Muscle of back (tissue), 11 donors: Measurements from ENCODE around the gene MRLN. TPM values are rescaled to one million over a fixed set of nuclear protein-coding genes. Genes with fewer than 3 reads are reported as not detected.
A peak's percentile ranks its signal among the peaks of the same experiment; 100 is the strongest.

Experiments
- DNase-seq, 3 donors: peaks; one replicate each; pipeline versions ENCODE4 v3.0.0 to v3.0.0-alpha.2; 2013
- polyA plus RNA-seq, 10 donors: library from polyadenylated mRNA; unstranded; fragments of 120-200 nt; gene quantifications; one replicate each; pipeline ENCODE4 v1.2.1, GENCODE V29; 2013; ENCODE audit not compliant: insufficient read length in 10 of 10

Gene MRLN
- polyA plus RNA-seq, 10 donors: 101 to 217 (median 173) TPM

DNA sequence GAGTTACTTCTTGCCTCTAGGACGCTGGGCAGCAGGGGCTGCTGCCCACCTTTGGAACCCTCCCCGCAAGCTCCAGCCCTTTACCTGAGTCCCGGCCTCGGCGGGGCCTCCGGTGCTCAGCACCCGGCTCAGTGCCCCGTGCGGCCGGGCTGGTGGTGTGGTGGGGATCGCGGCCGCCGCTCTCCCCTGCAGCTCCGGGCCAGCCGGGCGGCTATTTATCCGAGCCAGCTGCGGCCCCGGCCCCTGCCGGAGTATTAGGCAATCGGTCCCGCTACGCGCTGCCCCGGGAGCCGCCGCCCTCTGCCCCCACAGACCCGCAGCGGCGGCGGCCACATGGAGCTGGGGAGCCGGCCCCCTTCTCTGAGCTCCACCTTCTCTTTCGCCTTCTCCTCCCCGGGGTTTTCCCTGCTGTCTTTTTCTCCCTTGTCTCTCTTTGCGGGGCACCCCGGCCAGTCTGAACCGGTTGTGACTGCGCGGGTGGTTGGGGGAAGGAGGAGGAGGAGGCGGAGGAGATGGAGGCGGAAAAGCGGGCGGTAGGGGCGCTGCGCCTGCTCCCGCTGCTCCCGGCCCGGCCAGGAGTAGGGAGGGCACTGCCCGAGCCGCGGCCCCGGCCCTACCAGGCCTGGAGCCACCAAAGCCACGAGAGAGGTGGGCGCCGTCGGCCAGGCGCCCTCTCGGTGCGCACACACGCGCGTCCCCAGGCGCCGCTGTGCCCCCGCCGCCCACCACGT is 43.7 kb downstream of the MRLN start, which contains the start of gene SLC16A9:
Gene SLC16A9 (minus strand): TSS at position 456 of the 731 bp plus-strand sequence. CDS start 25,559 bp downstream, outside the sequence.
- peak; percentile 66 to 90 (median 69) for DNase-seq

DNA sequence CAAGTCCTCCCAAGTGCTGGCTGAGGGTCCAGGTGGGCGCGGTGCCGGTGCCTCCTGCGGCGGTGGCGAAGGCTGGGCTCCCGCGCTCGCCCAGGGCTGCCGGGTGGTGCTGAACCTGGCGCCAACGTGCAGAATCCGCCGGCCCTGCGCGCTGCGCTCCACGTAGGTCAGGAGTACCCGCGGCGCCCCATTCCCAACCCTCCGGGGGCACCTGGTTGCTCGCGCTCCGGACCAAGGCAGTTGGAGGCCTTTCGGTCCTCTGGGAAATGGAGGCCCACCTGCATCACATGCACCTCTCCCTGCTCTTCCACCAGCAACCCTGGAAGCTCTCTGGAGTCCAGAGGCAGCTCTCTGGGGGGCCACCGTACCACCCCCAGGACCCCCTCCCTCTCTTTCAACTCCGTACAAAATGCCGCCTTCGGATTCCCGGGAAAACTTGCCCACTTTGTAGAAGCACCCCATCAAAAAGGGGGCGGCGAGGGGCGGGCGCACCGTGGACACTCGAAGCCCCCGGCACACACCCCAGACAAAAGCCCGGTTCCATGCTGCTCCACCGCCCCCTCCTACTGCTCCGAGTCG is 44.4 kb downstream of the MRLN start:
- DNase-seq: peak in 1 of 3 donors; percentile 42

GRCh38 chr10:59706851-59707797 is 46.1 kb downstream of the MRLN start:
- DNase-seq: no peak

GRCh38 chr10:59705931-59706330 is 47.3 kb downstream of the MRLN start:
- no peak for DNase-seq

- no peak for DNase-seq
These were observed 48.6 kb downstream of the MRLN start for GRCh38 chr10:59704630-59705029.

- no peak for DNase-seq
These were observed 50.9 kb downstream of the MRLN start for GRCh38 chr10:59702347-59702746.

DNA sequence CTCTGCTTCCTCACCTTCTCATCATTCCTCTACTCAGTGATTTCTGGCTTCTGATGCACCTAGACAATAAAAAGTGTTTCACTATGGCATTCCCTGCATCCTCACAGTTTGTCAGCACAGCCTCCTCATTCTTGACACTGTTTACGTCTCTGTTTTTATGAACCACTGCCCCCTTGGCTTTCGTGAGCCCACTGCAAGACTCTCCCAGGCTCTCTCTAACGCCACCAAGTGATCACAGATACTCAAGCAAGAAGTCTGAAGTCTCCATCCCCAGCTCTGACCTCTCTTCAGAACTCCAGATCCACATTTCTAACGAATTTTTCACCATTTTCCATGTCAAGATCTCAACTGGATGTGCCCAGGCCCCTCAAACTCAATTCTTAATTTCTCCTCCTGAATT is 52.5 kb downstream of the MRLN start:
- DNase-seq: no peak

GRCh38 chr10:59698326-59698725 is 54.9 kb downstream of the MRLN start:
- no peak for DNase-seq

DNA sequence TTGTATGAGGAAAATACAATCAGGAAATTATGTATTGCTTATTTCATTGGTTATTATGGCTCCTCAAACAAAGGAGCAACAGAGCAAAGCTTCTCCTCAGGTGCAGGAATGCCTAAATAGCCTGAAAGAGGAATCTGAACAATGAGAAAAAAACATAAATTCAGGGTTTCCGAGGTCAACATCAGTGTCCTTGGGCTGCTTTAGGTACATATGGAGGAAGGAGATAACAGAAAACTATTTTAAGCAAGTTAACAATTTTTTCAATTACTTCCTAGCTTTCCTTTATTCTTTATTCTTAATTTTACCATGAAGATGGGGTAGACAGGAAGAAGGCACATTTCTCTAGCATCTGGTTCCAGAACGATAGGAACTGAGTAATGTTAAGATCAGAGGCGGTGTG is 57.6 kb downstream of the MRLN start:
- DNase-seq: no peak

- no peak for DNase-seq
These were observed 58.3 kb downstream of the MRLN start for GRCh38 chr10:59694936-59695335.

DNA sequence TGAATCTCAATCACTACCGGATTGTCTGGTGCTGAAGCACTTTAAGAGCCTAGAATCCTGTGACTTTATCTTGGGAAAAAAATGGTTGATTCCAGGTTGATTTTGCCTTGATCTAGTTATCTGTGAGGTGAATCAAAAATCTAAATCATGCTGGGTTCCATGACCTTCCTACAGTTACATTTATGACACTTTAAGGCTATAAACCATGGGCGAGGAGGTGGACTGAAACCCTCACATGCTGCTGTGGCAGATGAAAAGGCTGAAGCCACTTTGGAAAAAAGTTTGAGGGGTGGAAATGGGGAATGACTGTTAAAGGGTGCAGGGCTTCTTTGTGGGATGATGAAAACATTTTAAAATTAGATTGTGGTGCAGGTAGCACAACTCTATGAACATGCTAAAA is 61.1 kb downstream of the MRLN start:
- DNase-seq: no peak

DNA sequence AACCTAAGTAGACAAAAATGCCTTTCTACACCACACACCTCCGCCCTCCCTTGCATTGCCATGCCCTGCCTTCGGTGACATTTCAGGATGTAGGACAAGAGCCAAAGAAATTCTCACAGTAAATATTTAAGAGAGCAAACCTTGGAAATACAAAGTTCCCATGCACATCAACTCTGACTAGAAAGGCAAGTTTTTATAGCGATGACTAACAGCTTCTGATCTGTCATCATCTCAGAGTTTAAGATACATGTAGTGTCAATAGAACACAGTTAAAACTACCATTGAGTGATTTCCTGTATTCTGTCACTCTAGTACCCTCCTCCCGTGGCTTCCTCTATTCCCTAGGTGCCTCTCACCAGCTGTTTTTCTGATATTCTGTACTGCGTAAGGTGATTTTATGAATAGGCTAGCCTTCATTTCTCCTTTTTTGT is 64.3 kb downstream of the MRLN start:
- no peak for DNase-seq

GRCh38 chr10:59687657-59688056 is 65.6 kb downstream of the MRLN start:
- DNase-seq: no peak

Other genes with a start within 250 kb of the MRLN start
- gene SLC16A9, start 43.6 kb downstream of the MRLN start, polyA plus RNA-seq: 1 to 10 TPM; 2.3 to 6.5 (median 4.3) TPM
- gene CCDC6, start 153.1 kb upstream of the MRLN start, polyA plus RNA-seq: 10 to 100 TPM; 17.6 to 23.9 (median 21.2) TPM